DND-41 (cell line): ENCODE measurements around the gene ABHD16A.

ENCODE experiments used
- CTCF ChIP-seq: IDR thresholded peaks from 2 replicates; pipeline ENCODE4 v1.5.1; 2012; ENCODE audit warnings: borderline replicate concordance, low read length, moderate library complexity, mild to moderate bottlenecking; ENCODE audit not compliant: poor library complexity, severe bottlenecking; ENCODE audit errors: extremely low read depth
- EZH2 ChIP-seq: IDR thresholded peaks from 3 replicates; pipeline ENCODE4 v1.6.1; 2012; ENCODE audit warnings: borderline replicate concordance, low read depth, mild to moderate bottlenecking, moderate library complexity, low read length, inconsistent platforms; ENCODE audit not compliant: severe bottlenecking

- TF ChIP-seq CTCF (no peak), EZH2 (no peak)
Observed at GRCh38 chr6:31702819-31703716, at the start of gene ABHD16A.
